OCI-LY3 (cell line): ENCODE measurements around the gene ROCK2.
"Not testable (repeated sequence)": the region's sequence is repeated elsewhere in the genome, so short reads cannot be mapped to it uniquely, and the experiment has no call there.

Experiments used
- H2AFZ ChIP-seq: fragments of 200-600, 300-600 bp; shearing (Covaris generic); 2 replicates; pipeline ENCODE4 v1.6.0; 2014; ENCODE audit warnings: antibody characterized with exemption, low read depth, low read length
- H3K27ac ChIP-seq: fragments of 200-600, 300-600 bp; sonication (generic); 2 replicates; pipeline ENCODE4 v1.5.1; 2014; ENCODE audit warnings: mild to moderate bottlenecking, low read length, moderate library complexity, mixed read lengths
- H3K27me3 ChIP-seq: fragments of 200-600, 300-600 bp; sonication (generic); 2 replicates; pipeline ENCODE4 v1.6.1; 2014; ENCODE audit warnings: low read depth, low read length, mixed read lengths
- H3K36me3 ChIP-seq: fragments of 200-600, 300-600 bp; sonication (generic); replicated peaks from 2 replicates; pipeline ENCODE3; 2014; ENCODE audit warnings: low read depth, low read length, mixed read lengths
- H3K4me1 ChIP-seq: fragments of 300-600, 200-600 bp; sonication (generic); 2 replicates; pipeline ENCODE4 v1.6.1; 2014; ENCODE audit warnings: low read length, mixed read lengths
- H3K4me2 ChIP-seq: fragments of 200-600, 300-600 bp; sonication (generic); 2 replicates; pipeline ENCODE4 v1.6.1; 2014; ENCODE audit warnings: low read length, mixed read lengths
- H3K4me3 ChIP-seq: fragments of 300-600, 200-600 bp; sonication (generic); 2 replicates; pipeline ENCODE4 v1.5.1; 2014; ENCODE audit warnings: antibody characterized with exemption, mild to moderate bottlenecking, low read length, moderate library complexity
- H3K79me2 ChIP-seq: fragments of 300-600, 200-600 bp; shearing (Covaris generic); 2 replicates; pipeline ENCODE4 v1.6.1; 2014; ENCODE audit warnings: mild to moderate bottlenecking, low read length, mixed read lengths
- H3K9ac ChIP-seq: fragments of 300-600, 200-600 bp; shearing (Covaris generic); 2 replicates; pipeline ENCODE4 v1.6.0; 2014; ENCODE audit warnings: mild to moderate bottlenecking, low read length, moderate library complexity
- H3K9me3 ChIP-seq: fragments of 200-600, 300-600 bp; shearing (Covaris generic); 2 replicates; pipeline ENCODE4 v1.6.1; 2014; ENCODE audit warnings: low read length, mixed read lengths; ENCODE audit not compliant: insufficient read depth
- H4K20me1 ChIP-seq: fragments of 200-600, 300-600 bp; sonication (generic); 2 replicates; pipeline ENCODE4 v1.6.1; 2016; ENCODE audit warnings: low read length, mixed read lengths; ENCODE audit not compliant: insufficient read depth
- EZH2phosphoT487 ChIP-seq: fragments of 200-600 bp; shearing (Covaris generic); IDR thresholded peaks from 2 replicates; pipeline ENCODE4 v1.6.1; 2018; ENCODE audit warnings: antibody characterized with exemption, mixed run types, low read depth
- TF ChIP-seq, protein P1 (sequence below): fragments of 200-600, 300-600 bp; sonication (generic); IDR thresholded peaks from 2 replicates; pipeline ENCODE4 v1.5.1; 2014; ENCODE audit warnings: antibody characterized with exemption, low read length, low read depth

Gene ROCK2

GRCh38 chr2:11267931-11268330 is 76.5 kb downstream of the ROCK2 start:
- no peak for TF ChIP-seq EZH2phosphoT487
- TF ChIP-seq, protein P1, sequence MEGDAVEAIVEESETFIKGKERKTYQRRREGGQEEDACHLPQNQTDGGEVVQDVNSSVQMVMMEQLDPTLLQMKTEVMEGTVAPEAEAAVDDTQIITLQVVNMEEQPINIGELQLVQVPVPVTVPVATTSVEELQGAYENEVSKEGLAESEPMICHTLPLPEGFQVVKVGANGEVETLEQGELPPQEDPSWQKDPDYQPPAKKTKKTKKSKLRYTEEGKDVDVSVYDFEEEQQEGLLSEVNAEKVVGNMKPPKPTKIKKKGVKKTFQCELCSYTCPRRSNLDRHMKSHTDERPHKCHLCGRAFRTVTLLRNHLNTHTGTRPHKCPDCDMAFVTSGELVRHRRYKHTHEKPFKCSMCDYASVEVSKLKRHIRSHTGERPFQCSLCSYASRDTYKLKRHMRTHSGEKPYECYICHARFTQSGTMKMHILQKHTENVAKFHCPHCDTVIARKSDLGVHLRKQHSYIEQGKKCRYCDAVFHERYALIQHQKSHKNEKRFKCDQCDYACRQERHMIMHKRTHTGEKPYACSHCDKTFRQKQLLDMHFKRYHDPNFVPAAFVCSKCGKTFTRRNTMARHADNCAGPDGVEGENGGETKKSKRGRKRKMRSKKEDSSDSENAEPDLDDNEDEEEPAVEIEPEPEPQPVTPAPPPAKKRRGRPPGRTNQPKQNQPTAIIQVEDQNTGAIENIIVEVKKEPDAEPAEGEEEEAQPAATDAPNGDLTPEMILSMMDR = no peak
- H3K9me3 ChIP-seq = no peaks in the 10 kb centered on the region
- H3K4me2 ChIP-seq = no peak overlapping the region
- H3K36me3 ChIP-seq = peaks cover 13% of the 10 kb centered on the region
- H3K27ac ChIP-seq = no peak overlapping the region
- H3K9ac ChIP-seq = no peak overlapping the region
- no peaks in the 10 kb centered on the region for H3K4me1 ChIP-seq
- H2AFZ ChIP-seq = no peak overlapping the region
- H3K79me2 ChIP-seq = peaks cover 4% of the 10 kb centered on the region; the same call in 1 of the 2 replicates
- H4K20me1 ChIP-seq = no peaks in the 10 kb centered on the region
- no peak overlapping the region for H3K4me3 ChIP-seq
- H3K27me3 ChIP-seq = no peaks in the 10 kb centered on the region

DNA sequence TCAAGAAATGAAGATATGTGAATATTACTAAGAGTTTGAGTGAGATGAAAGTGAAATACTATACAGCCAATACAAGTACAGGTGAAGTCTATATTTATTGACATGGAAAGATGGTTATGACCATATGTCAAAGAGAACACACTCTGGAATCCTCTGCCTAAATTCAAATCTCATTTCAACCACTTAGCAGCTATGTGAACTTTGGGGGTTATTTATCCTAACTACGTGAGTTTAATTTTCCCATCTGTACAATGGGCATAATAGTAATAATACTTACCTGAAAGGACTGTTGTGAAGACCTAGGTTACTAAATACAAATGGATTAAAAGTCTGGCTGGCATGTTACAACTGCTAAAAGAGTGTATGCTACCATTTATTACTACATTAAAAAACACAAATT is 79.6 kb downstream of the ROCK2 start:
- no peak for TF ChIP-seq EZH2phosphoT487
- TF ChIP-seq, protein P1 = no peak
- no peaks in the 10 kb centered on the region for H3K9me3 ChIP-seq
- H3K4me3 ChIP-seq = no peak overlapping the region
- no peak overlapping the region for H3K9ac ChIP-seq
- no peak overlapping the region for H3K27ac ChIP-seq
- no peaks in the 10 kb centered on the region for H4K20me1 ChIP-seq
- H2AFZ ChIP-seq = no peak overlapping the region
- no peak overlapping the region for H3K4me2 ChIP-seq
- peaks cover 6% of the 10 kb centered on the region for H3K36me3 ChIP-seq
- peaks cover 4% of the 10 kb centered on the region; the same call in 1 of the 2 replicates for H3K79me2 ChIP-seq
- H3K4me1 ChIP-seq = no peaks in the 10 kb centered on the region
- H3K27me3 ChIP-seq = no peaks in the 10 kb centered on the region

- H3K4me1 ChIP-seq = no peaks in the 10 kb centered on the region
- no peak overlapping the region for H3K27ac ChIP-seq
- no peak overlapping the region for H3K9ac ChIP-seq
- no peaks in the 10 kb centered on the region for H3K27me3 ChIP-seq
- peaks cover 6% of the 10 kb centered on the region for H3K36me3 ChIP-seq
- no peak for TF ChIP-seq EZH2phosphoT487
- TF ChIP-seq, protein P1 = no peak
- no peaks in the 10 kb centered on the region for H4K20me1 ChIP-seq
- no peak overlapping the region for H3K4me2 ChIP-seq
- H3K9me3 ChIP-seq = no peaks in the 10 kb centered on the region
- no peak overlapping the region for H2AFZ ChIP-seq
- H3K4me3 ChIP-seq = no peak overlapping the region
- H3K79me2 ChIP-seq = peaks cover 4% of the 10 kb centered on the region; the same call in 1 of the 2 replicates
These were observed 80.4 kb downstream of the ROCK2 start for GRCh38 chr2:11264007-11264406.

- peaks cover 4% of the 10 kb centered on the region; the same call in 1 of the 2 replicates for H3K79me2 ChIP-seq
- H3K27ac ChIP-seq = no peak overlapping the region
- TF ChIP-seq, protein P1 = no peak
- TF ChIP-seq EZH2phosphoT487 = no peak
- no peaks in the 10 kb centered on the region for H3K36me3 ChIP-seq
- no peaks in the 10 kb centered on the region for H3K27me3 ChIP-seq
- no peak overlapping the region for H3K9ac ChIP-seq
- no peak overlapping the region for H3K4me3 ChIP-seq
- H2AFZ ChIP-seq = no peak overlapping the region
- no peaks in the 10 kb centered on the region for H4K20me1 ChIP-seq
- no peaks in the 10 kb centered on the region for H3K9me3 ChIP-seq
- H3K4me1 ChIP-seq = no peaks in the 10 kb centered on the region
- no peak overlapping the region for H3K4me2 ChIP-seq
These were observed 81.3 kb downstream of the ROCK2 start for GRCh38 chr2:11263177-11263576.

DNA sequence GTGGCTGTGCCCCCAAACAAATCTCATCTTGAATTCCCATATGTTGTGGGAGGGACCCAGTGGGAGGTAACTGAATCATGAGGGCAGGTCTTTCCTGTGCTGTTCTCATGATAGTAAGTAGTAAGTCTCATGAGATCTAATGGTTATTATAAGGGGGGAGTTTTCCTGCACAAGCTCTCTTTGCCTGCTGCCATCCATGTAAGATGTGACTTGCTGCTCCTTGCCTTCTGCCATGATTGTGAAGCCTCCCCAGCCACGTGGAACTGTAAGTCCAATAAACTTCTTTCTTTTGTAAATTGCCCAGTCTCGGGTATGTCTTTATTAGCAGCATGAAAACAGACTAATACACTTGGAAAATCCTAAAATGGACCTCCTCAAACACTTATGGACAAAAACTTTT is 82.0 kb downstream of the ROCK2 start:
- H2AFZ ChIP-seq, H3K79me2 ChIP-seq, H3K27me3 ChIP-seq, H3K4me2 ChIP-seq, H3K9ac ChIP-seq, H3K27ac ChIP-seq, H4K20me1 ChIP-seq, H3K4me3 ChIP-seq, H3K4me1 ChIP-seq, H3K36me3 ChIP-seq, H3K9me3 ChIP-seq: not testable (repeated sequence)

- H3K36me3 ChIP-seq, H3K27ac ChIP-seq, H3K9me3 ChIP-seq, H2AFZ ChIP-seq, H3K4me1 ChIP-seq, H3K27me3 ChIP-seq, H4K20me1 ChIP-seq, H3K4me3 ChIP-seq, H3K4me2 ChIP-seq, H3K9ac ChIP-seq, H3K79me2 ChIP-seq: not testable (repeated sequence)
These were observed 82.9 kb downstream of the ROCK2 start for GRCh38 chr2:11261564-11261963.
